Nephron (organoid): ENCODE measurements around the gene SMTN.

Experiments used
- H3K27ac Mint-ChIP-seq, 3 experiments: 2 replicates each; pipeline ENCODE4 v1.8.0; 2020; ENCODE audit warnings: mixed read lengths in 3 of 3, mild to moderate bottlenecking in 2 of 3, moderate library complexity in 1 of 3
- H3K27me3 Mint-ChIP-seq: 2 replicates; pipeline ENCODE4 v1.8.0; 2021; ENCODE audit warnings: low read depth, mild to moderate bottlenecking, moderate library complexity, mixed read lengths
- H3K36me3 Mint-ChIP-seq: 2 replicates; pipeline ENCODE4 v1.8.0; 2020; ENCODE audit warnings: low read depth, mixed read lengths
- H3K4me1 Mint-ChIP-seq: 2 replicates; pipeline ENCODE4 v1.8.0; 2020; ENCODE audit warnings: mixed read lengths
- H3K4me3 Mint-ChIP-seq, 3 experiments: 2 replicates each; pipeline ENCODE4 v1.8.0; 2020; ENCODE audit warnings: mild to moderate bottlenecking in 3 of 3, mixed read lengths in 3 of 3, moderate library complexity in 2 of 3
- H3K9me3 Mint-ChIP-seq: 2 replicates; pipeline ENCODE4 v1.8.0; 2020; ENCODE audit warnings: mixed read lengths
- TF ChIP-seq, protein P1 (sequence below), 3 experiments: fragments of 200-600 bp; sonication (generic); IDR thresholded peaks; one replicate each; pipeline ENCODE4 v1.5.0; 2021; ENCODE audit warnings: antibody characterized with exemption in 3 of 3; ENCODE audit not compliant: unreplicated experiment in 3 of 3

The SMTN gene

GRCh38 chr22:31143537-31143936 lies 62.4 kb downstream of the SMTN start:
- Mint-ChIP-seq H3K4me1 (peaks cover 2% of the 10 kb centered on the region), H3K27me3 (peaks cover 12% of the 10 kb centered on the region), H3K4me3 (no peak overlapping the region), H3K36me3 (no peaks in the 10 kb centered on the region), H3K27ac (no peak overlapping the region), H3K9me3 (peaks cover 18% of the 10 kb centered on the region)
- TF ChIP-seq, protein P1, sequence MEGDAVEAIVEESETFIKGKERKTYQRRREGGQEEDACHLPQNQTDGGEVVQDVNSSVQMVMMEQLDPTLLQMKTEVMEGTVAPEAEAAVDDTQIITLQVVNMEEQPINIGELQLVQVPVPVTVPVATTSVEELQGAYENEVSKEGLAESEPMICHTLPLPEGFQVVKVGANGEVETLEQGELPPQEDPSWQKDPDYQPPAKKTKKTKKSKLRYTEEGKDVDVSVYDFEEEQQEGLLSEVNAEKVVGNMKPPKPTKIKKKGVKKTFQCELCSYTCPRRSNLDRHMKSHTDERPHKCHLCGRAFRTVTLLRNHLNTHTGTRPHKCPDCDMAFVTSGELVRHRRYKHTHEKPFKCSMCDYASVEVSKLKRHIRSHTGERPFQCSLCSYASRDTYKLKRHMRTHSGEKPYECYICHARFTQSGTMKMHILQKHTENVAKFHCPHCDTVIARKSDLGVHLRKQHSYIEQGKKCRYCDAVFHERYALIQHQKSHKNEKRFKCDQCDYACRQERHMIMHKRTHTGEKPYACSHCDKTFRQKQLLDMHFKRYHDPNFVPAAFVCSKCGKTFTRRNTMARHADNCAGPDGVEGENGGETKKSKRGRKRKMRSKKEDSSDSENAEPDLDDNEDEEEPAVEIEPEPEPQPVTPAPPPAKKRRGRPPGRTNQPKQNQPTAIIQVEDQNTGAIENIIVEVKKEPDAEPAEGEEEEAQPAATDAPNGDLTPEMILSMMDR (IDR thresholded peaks at IDR 0.05; ENCODE audit: unreplicated experiment in 3 of 3) = no peak

DNA sequence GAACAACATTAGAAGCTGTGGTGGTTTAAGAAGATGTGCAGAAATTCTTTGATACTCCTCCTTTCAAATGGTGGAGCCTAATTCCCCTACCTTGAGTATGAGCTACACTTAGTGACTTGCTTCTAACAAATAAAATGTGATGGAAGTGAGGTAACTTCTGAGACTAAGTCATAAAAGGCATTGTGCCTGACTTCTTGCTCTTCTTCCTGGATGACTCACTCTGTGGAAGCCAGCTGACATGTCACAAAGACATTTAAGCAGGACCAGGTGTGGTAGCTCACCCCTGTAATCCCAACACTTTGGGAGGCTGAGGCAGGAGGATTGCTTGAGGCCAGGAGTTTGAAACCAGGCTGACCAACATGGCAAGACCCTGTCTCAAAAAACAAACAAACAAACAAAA lies 63.1 kb downstream of the SMTN start:
- Mint-ChIP-seq H3K9me3 (peaks cover 18% of the 10 kb centered on the region), H3K4me1 (peaks cover 6% of the 10 kb centered on the region), H3K27ac (no peak overlapping the region), H3K27me3 (peaks cover 12% of the 10 kb centered on the region), H3K36me3 (no peaks in the 10 kb centered on the region), H3K4me3 (no peak overlapping the region)
- TF ChIP-seq, protein P1 (IDR thresholded peaks at IDR 0.05; ENCODE audit: unreplicated experiment in 3 of 3) = no peak

DNA sequence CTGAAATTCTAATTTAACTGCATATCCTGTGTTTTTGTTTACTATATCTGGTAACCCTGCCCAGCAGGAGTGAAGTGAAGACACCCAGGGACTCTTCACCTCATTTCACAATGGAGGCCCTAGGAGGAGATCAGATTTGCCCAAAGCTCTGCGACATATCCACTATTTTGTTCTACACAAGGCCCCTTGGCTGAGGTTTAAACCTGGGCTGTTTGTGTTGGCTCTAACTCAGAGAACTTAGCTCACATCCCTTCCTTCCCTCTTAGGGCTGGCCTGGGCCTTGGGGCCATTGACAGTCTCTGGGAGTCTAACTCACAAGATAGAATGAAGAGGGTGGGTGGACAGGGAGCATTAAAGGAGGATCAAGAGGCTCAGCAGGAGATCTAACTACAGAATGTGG lies 67.4 kb downstream of the SMTN start:
- peaks cover 6% of the 10 kb centered on the region for H3K4me1 Mint-ChIP-seq
- H3K9me3 Mint-ChIP-seq = peaks cover 18% of the 10 kb centered on the region
- no peaks in the 10 kb centered on the region for H3K36me3 Mint-ChIP-seq
- H3K27ac Mint-ChIP-seq = peak overlapping the region in 2 of 3 experiments; percentile 26 to 51
- no peak overlapping the region for H3K4me3 Mint-ChIP-seq
- TF ChIP-seq, protein P1 (IDR thresholded peaks at IDR 0.05; ENCODE audit: unreplicated experiment in 3 of 3) = no peak
- H3K27me3 Mint-ChIP-seq = peaks cover 5% of the 10 kb centered on the region

GRCh38 chr22:31148953-31149627 lies 68.0 kb downstream of the SMTN start:
- no peak overlapping the region for H3K4me3 Mint-ChIP-seq
- TF ChIP-seq, protein P1 (IDR thresholded peaks at IDR 0.05; ENCODE audit: unreplicated experiment in 3 of 3) = peak; percentile 70 to 84 (median 79)
- no peaks in the 10 kb centered on the region for H3K36me3 Mint-ChIP-seq
- peak overlapping the region in 2 of 3 experiments; percentile 26 to 51 for H3K27ac Mint-ChIP-seq
- H3K4me1 Mint-ChIP-seq = peaks cover 6% of the 10 kb centered on the region
- peaks cover 5% of the 10 kb centered on the region for H3K27me3 Mint-ChIP-seq
- peaks cover 18% of the 10 kb centered on the region for H3K9me3 Mint-ChIP-seq

- peaks cover 12% of the 10 kb centered on the region for H3K9me3 Mint-ChIP-seq
- H3K27me3 Mint-ChIP-seq = peaks cover 5% of the 10 kb centered on the region
- H3K36me3 Mint-ChIP-seq = no peaks in the 10 kb centered on the region
- H3K27ac Mint-ChIP-seq = no peak overlapping the region
- H3K4me3 Mint-ChIP-seq = no peak overlapping the region
- TF ChIP-seq, protein P1 (IDR thresholded peaks at IDR 0.05; ENCODE audit: unreplicated experiment in 3 of 3) = peak in 2 of 3 experiments; percentile 21 to 34
- peaks cover 8% of the 10 kb centered on the region for H3K4me1 Mint-ChIP-seq
Measured at GRCh38 chr22:31150615-31151014, 69.5 kb downstream of the SMTN start.

DNA sequence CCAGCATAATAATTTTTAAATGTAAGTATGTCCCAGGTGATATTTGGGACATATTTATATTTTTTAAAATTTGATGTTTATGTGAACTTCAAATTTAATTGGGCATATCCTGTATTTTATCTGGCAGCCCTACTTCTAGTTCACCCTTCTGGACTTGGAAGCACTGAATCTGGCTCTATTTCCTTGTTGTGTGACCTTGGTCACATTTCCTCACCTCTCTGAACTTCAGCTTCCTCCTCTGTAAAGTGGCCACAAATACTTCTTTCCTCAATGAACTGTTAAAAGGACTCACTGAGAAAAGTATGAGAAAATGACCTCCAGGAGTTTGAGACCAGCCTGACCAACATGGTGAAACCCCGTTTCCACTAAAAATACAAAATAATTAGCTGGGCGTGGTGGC lies 70.8 kb downstream of the SMTN start:
- Mint-ChIP-seq H3K27ac (no peak overlapping the region), H3K27me3 (peaks cover 10% of the 10 kb centered on the region), H3K36me3 (no peaks in the 10 kb centered on the region), H3K4me3 (no peak overlapping the region), H3K9me3 (peaks cover 8% of the 10 kb centered on the region), H3K4me1 (peaks cover 10% of the 10 kb centered on the region)
- TF ChIP-seq, protein P1 (IDR thresholded peaks at IDR 0.05; ENCODE audit: unreplicated experiment in 3 of 3) = no peak
